B cell (primary cell): Measurements from ENCODE around the gene CDAN1. TPM values are rescaled to one million over a fixed set of nuclear protein-coding genes. Genes with fewer than 3 reads are reported as not detected.

ENCODE experiments used
- ATAC-seq: fragments of 200-7000 bp; cut with Tn5 transposase; one replicate; pipeline ENCODE4 v1.10.0; 2021; ENCODE audit warnings: low read depth, mild to moderate bottlenecking, moderate number of reproducible peaks, moderate library complexity
- CTCF ChIA-PET: fragments of 350-600 bp; sonication (Branson Sonifier 250); formaldehyde crosslinking; loops from one replicate; lab custom pipeline; 2021; ENCODE audit warnings: antibody characterized with exemption, inconsistent platforms; lab: Charles Lee
- POLR2A ChIA-PET: fragments of 350-600 bp; sonication (Branson Sonifier 250); formaldehyde crosslinking; loops from one replicate; lab custom pipeline; 2021; ENCODE audit warnings: antibody characterized with exemption; lab: Charles Lee
- DNase-seq: peaks from one replicate; pipeline ENCODE4 v3.0.0; 2013
- H2AFZ ChIP-seq: 2 replicates; pipeline ENCODE4 v1.6.1; 2012; ENCODE audit warnings: mild to moderate bottlenecking, low read depth, low read length; ENCODE audit not compliant: insufficient read depth, poor library complexity, severe bottlenecking
- H3K27ac ChIP-seq, 2 donors: 1 replicate in 1 of 2; 2 replicates in 1 of 2; pipeline ENCODE4 v1.5.1; 2012 to 2013; ENCODE audit warnings: low read length in 2 of 2, mild to moderate bottlenecking in 2 of 2, moderate library complexity in 1 of 2
- H3K27me3 ChIP-seq, 4 experiments: fragments of 200-600 bp in 1 of 4; sonication (generic) in 1 of 4; replicated peaks in 1 of 4; 1 replicate in 2 of 4; 2 replicates in 2 of 4; pipeline versions ENCODE4 v1.6.1 to v1.7.0; 2013 to 2016; ENCODE audit warnings: low read length in 3 of 4, mild to moderate bottlenecking in 2 of 4, mixed read lengths in 1 of 4, moderate library complexity in 1 of 4; ENCODE audit not compliant: insufficient read depth in 4 of 4, control insufficient read depth in 3 of 4; ENCODE audit errors: control extremely low read depth in 1 of 4
- H3K36me3 ChIP-seq, 2 experiments: replicated peaks in 1 of 2; 1 replicate in 1 of 2; 2 replicates in 1 of 2; pipeline versions ENCODE4 v1.6.1 to v1.7.1; 2013; ENCODE audit warnings: low read length in 1 of 2; ENCODE audit not compliant: insufficient read depth in 2 of 2, control insufficient read depth in 1 of 2; ENCODE audit errors: control extremely low read depth in 1 of 2, extremely low read depth in 1 of 2
- H3K4me1 ChIP-seq, 2 donors: fragments of 200-600 bp in 1 of 2; sonication (generic) in 1 of 2; 1 replicate in 1 of 2; 2 replicates in 1 of 2; pipeline versions ENCODE4 v1.5.1 to v1.6.1; 2013 to 2017; ENCODE audit warnings: low read length in 2 of 2; ENCODE audit not compliant: control insufficient read depth in 2 of 2, insufficient read depth in 2 of 2
- H3K4me2 ChIP-seq: replicated peaks from 2 replicates; pipeline ENCODE3; 2012; ENCODE audit warnings: mild to moderate bottlenecking, low read depth, low read length; ENCODE audit not compliant: poor library complexity, severe bottlenecking
- H3K4me3 ChIP-seq, 5 experiments: fragments of 200-600 bp in 1 of 5; sonication (generic) in 1 of 5; 1 replicate in 3 of 5; 2 replicates in 2 of 5; pipeline versions ENCODE4 v1.5.1 to v1.7.0; 2011 to 2016; ENCODE audit warnings: low read length in 4 of 5, mild to moderate bottlenecking in 4 of 5, low read depth in 2 of 5, control low read depth in 1 of 5, moderate library complexity in 1 of 5; ENCODE audit not compliant: insufficient read depth in 1 of 5; ENCODE audit errors: control extremely low read depth in 1 of 5, extremely low read depth in 1 of 5
- H3K79me2 ChIP-seq: fragments of 200-600 bp; sonication (generic); one replicate; pipeline ENCODE4 v1.6.0; 2016; ENCODE audit warnings: low read length; ENCODE audit not compliant: control insufficient read depth, insufficient read depth
- H3K9ac ChIP-seq: fragments of 200-600 bp; sonication (generic); 2 replicates; pipeline ENCODE4 v1.6.1; 2017; ENCODE audit warnings: mild to moderate bottlenecking, low read length, moderate library complexity
- H3K9me3 ChIP-seq, 3 donors: one replicate each; pipeline versions ENCODE4 v1.6.1 to v1.7.1; 2013; ENCODE audit warnings: low read length in 2 of 3; ENCODE audit not compliant: control insufficient read depth in 2 of 3, insufficient read depth in 1 of 3; ENCODE audit errors: control extremely low read depth in 1 of 3
- H4K20me1 ChIP-seq: 2 replicates; pipeline ENCODE4 v1.6.0; 2012; ENCODE audit warnings: mild to moderate bottlenecking, low read length; ENCODE audit not compliant: insufficient read depth, control insufficient read depth, poor library complexity, severe bottlenecking
- H3K27ac Mint-ChIP-seq: one replicate; pipeline ENCODE4 v1.8.0; 2021; ENCODE audit warnings: mixed read lengths
- H3K27me3 Mint-ChIP-seq: one replicate; pipeline ENCODE4 v1.8.0; 2021; ENCODE audit warnings: mixed read lengths
- H3K4me1 Mint-ChIP-seq: one replicate; pipeline ENCODE4 v1.8.0; 2021; ENCODE audit warnings: mixed read lengths
- H3K4me3 Mint-ChIP-seq: one replicate; pipeline ENCODE4 v1.8.0; 2021; ENCODE audit warnings: mixed read lengths
- H3K9me3 Mint-ChIP-seq: one replicate; pipeline ENCODE4 v1.8.0; 2022; ENCODE audit warnings: mixed read lengths; ENCODE audit not compliant: insufficient read depth
- EZH2 ChIP-seq: IDR thresholded peaks from 2 replicates; pipeline ENCODE4 v1.6.1; 2012; ENCODE audit warnings: borderline replicate concordance, low read depth, mild to moderate bottlenecking, moderate library complexity, low read length; ENCODE audit not compliant: insufficient read depth, poor library complexity, severe bottlenecking
- WGBS: methylation state at CpG from one replicate; pipeline ENCODE4 v1.1.5; 2013; ENCODE audit warnings: missing lambda C conversion rate; ENCODE audit not compliant: insufficient coverage; 5-methylcytosine and 5-hydroxymethylcytosine counted together
- intact Hi-C: fragments of 100-400 bp; cut with micrococcal nuclease; formaldehyde crosslinking; loops from one replicate; pipeline ENCODE4 v1.10.0; 2022
- polyA plus RNA-seq: library from polyadenylated mRNA; depleted of rRNA; stranded (reverse); fragments of >200 nt; gene quantifications from 2 replicates; pipeline ENCODE4 v1.2.3, GENCODE V29; 2012
- total RNA-seq, 2 donors: library from RNA; stranded (reverse); fragments of 120-200 nt in 1 of 2; gene quantifications; 1 replicate in 1 of 2; 2 replicates in 1 of 2; pipeline versions ENCODE4 v1.2.3 to v1.2.4, GENCODE V29; 2013 to 2022
- TF ChIP-seq, protein P1 (sequence below): fragments of 200-600 bp; IDR thresholded peaks from one replicate; pipeline ENCODE4 v1.8.0; 2022; ENCODE audit warnings: antibody characterized with exemption, mild to moderate bottlenecking

The CDAN1 gene
- total and polyA plus RNA-seq, 2 donors (not counting 1 experiment from before 2014, with no cell fraction given), result 11.7 to 31.8 TPM

DNA sequence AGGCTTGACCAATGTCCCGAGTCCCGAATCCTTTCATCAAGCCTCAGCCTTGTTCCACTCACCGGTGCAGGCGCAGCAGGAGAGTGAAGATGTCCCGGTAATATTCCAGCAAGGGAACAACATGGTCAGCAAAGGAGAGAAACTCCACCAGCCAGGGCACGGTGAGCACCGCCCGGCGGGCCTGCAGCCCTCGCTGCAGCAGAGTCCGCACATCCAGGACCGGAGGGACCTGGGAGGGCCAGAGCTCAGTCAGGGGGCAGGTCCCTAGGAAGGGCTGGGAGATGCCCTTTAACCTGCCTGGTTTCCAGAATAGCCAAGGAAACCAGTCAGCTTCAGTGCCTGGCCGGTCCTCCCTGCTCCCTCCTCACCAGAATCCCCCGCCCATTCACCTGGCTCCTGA is 6.4 kb downstream of the CDAN1 start:
- ATAC-seq, result no peak
- H3K4me1 ChIP-seq, result peaks cover 0 to 3% of the 10 kb centered on the region in 2 donors
- H3K27me3 ChIP-seq, result no peaks in the 10 kb centered on the region
- H3K4me1 Mint-ChIP-seq, result peaks cover 2% of the 10 kb centered on the region
- no peak overlapping the region for H3K27ac Mint-ChIP-seq
- no peaks in the 10 kb centered on the region for H3K9me3 ChIP-seq
- no peak overlapping the region for H3K4me2 ChIP-seq
- H3K9me3 Mint-ChIP-seq, result no peaks in the 10 kb centered on the region
- peaks cover 2% of the 10 kb centered on the region for H3K79me2 ChIP-seq
- H3K36me3 ChIP-seq, result peaks cover 9 to 67% of the 10 kb centered on the region in 2 experiments
- TF ChIP-seq EZH2, result no peak
- TF ChIP-seq, protein P1, sequence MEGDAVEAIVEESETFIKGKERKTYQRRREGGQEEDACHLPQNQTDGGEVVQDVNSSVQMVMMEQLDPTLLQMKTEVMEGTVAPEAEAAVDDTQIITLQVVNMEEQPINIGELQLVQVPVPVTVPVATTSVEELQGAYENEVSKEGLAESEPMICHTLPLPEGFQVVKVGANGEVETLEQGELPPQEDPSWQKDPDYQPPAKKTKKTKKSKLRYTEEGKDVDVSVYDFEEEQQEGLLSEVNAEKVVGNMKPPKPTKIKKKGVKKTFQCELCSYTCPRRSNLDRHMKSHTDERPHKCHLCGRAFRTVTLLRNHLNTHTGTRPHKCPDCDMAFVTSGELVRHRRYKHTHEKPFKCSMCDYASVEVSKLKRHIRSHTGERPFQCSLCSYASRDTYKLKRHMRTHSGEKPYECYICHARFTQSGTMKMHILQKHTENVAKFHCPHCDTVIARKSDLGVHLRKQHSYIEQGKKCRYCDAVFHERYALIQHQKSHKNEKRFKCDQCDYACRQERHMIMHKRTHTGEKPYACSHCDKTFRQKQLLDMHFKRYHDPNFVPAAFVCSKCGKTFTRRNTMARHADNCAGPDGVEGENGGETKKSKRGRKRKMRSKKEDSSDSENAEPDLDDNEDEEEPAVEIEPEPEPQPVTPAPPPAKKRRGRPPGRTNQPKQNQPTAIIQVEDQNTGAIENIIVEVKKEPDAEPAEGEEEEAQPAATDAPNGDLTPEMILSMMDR, result no peak
- 97% methylated on average over 14 of the region's 14 CpGs for WGBS
- H3K27ac ChIP-seq, result no peak overlapping the region
- ChIA-PET POLR2A (interaction anchor here (0.6 kb wide), 1 partner anchor 132 kb away, joined by 3 read pairs; no protein-coding TSS in a partner anchor), CTCF (no interaction called here)
- no peak overlapping the region for H3K4me3 ChIP-seq
- no peaks in the 10 kb centered on the region for H3K27me3 Mint-ChIP-seq
- H4K20me1 ChIP-seq, result no peaks in the 10 kb centered on the region
- H2AFZ ChIP-seq, result no peak overlapping the region
- H3K4me3 Mint-ChIP-seq, result no peak overlapping the region
- no peak for DNase-seq
- no peak overlapping the region for H3K9ac ChIP-seq
- intact Hi-C loops, result loop anchor here (10.0 kb wide), 1 partner anchor 764 kb away; the partner anchor contains the start of gene TP53BP1

DNA sequence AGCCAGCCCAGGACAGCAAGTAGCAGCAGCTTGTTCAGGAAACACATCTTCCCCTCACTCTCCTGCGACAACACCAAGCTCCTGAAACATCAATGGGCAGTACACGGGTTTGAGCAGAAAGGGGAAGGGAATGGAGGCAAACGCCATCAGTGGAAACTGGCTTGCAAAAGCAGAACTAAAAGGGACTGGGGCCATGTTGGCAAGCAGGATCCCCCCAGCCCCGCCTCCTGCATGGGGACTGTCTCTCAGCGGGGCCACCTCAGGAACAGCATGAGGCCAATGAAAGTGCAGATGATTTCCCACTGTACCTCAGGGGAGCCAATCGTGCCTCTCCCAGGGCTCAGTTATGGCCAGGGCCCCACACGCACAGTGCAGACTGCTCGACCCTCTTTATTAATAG is 6.8 kb downstream of the CDAN1 start:
- intact Hi-C loops, result loop anchor here (10.0 kb wide), 1 partner anchor 765 kb away; the partner anchor contains the start of gene TP53BP1
- H3K27ac Mint-ChIP-seq, result no peak overlapping the region
- no peaks in the 10 kb centered on the region for H3K79me2 ChIP-seq
- H3K9me3 Mint-ChIP-seq, result no peaks in the 10 kb centered on the region
- H3K36me3 ChIP-seq, result peaks cover 10 to 71% of the 10 kb centered on the region in 2 experiments
- DNase-seq (no peak), ATAC-seq (no peak)
- no peak overlapping the region for H2AFZ ChIP-seq
- CTCF ChIA-PET, result no interaction called here
- no peaks in the 10 kb centered on the region for H3K4me1 ChIP-seq
- no peak overlapping the region for H3K27ac ChIP-seq
- no peaks in the 10 kb centered on the region for H3K27me3 Mint-ChIP-seq
- no peaks in the 10 kb centered on the region for H3K27me3 ChIP-seq
- TF ChIP-seq, protein P1, result no peak
- TF ChIP-seq EZH2, result no peak
- no peak overlapping the region for H3K9ac ChIP-seq
- H3K4me2 ChIP-seq, result no peak overlapping the region
- H4K20me1 ChIP-seq, result no peaks in the 10 kb centered on the region
- no peaks in the 10 kb centered on the region for H3K9me3 ChIP-seq
- no peak overlapping the region for H3K4me3 Mint-ChIP-seq
- 91% methylated on average over 7 of the region's 8 CpGs for whole genome bisulfite sequencing
- POLR2A ChIA-PET, result no interaction called here
- H3K4me3 ChIP-seq, result no peak overlapping the region
- H3K4me1 Mint-ChIP-seq, result peaks cover 2% of the 10 kb centered on the region
